Astrocyte (in vitro differentiated cells and primary cell): Measurements from ENCODE around the gene PLEKHG3. TPM values are rescaled to one million over a fixed set of nuclear protein-coding genes. Genes with fewer than 3 reads are reported as not detected.

Experiments
- DNase-seq: peaks from one replicate; pipeline ENCODE4 v3.0.0-alpha.2; 2010; ENCODE audit warnings: low read depth
- FAIRE-seq: peaks from 2 replicates; lab custom pipeline; 2011; peaks lifted over from hg19 to GRCh38; lab: Jason Lieb, UNC
- H2AFZ ChIP-seq: 2 replicates; pipeline ENCODE4 v1.6.0; 2012; ENCODE audit warnings: low read depth, low read length, inconsistent platforms
- H3K27ac ChIP-seq: 2 replicates; pipeline ENCODE4 v1.5.1; 2011; ENCODE audit warnings: low read depth, low read length, inconsistent platforms
- H3K27me3 ChIP-seq: 2 replicates; pipeline ENCODE4 v1.6.0; 2011; ENCODE audit warnings: low read length, inconsistent platforms; ENCODE audit not compliant: insufficient read depth
- H3K36me3 ChIP-seq: 2 replicates; pipeline ENCODE4 v1.5.1; 2011; ENCODE audit warnings: low read length, inconsistent platforms; ENCODE audit not compliant: insufficient read depth
- H3K4me1 ChIP-seq: 2 replicates; pipeline ENCODE4 v1.5.1; 2011; ENCODE audit warnings: low read length, inconsistent platforms; ENCODE audit not compliant: insufficient read depth
- H3K4me2 ChIP-seq: 2 replicates; pipeline ENCODE4 v1.6.0; 2012; ENCODE audit warnings: low read length, inconsistent platforms
- H3K4me3 ChIP-seq: 2 replicates; pipeline ENCODE4 v1.5.1; 2011; ENCODE audit warnings: low read depth, mild to moderate bottlenecking, low read length, inconsistent platforms; ENCODE audit not compliant: insufficient read depth
- H3K79me2 ChIP-seq: 2 replicates; pipeline ENCODE4 v1.6.0; 2012; ENCODE audit warnings: mild to moderate bottlenecking, low read length, inconsistent platforms; ENCODE audit not compliant: insufficient read depth
- H3K9ac ChIP-seq: 2 replicates; pipeline ENCODE4 v1.6.0; 2012; ENCODE audit warnings: mild to moderate bottlenecking, low read length, inconsistent platforms
- H3K9me3 ChIP-seq: 2 replicates; pipeline ENCODE4 v1.5.1; 2012; ENCODE audit warnings: low read depth, mild to moderate bottlenecking, low read length, inconsistent platforms; ENCODE audit not compliant: insufficient read depth
- H4K20me1 ChIP-seq: 2 replicates; pipeline ENCODE4 v1.6.0; 2012; ENCODE audit warnings: low read length, inconsistent platforms; ENCODE audit not compliant: insufficient read depth
- H3K27ac Mint-ChIP-seq: one replicate; pipeline ENCODE4 v1.8.0; 2021; ENCODE audit warnings: mild to moderate bottlenecking, mixed read lengths; ENCODE audit not compliant: unreplicated experiment
- H3K27me3 Mint-ChIP-seq: one replicate; pipeline ENCODE4 v1.8.0; 2021; ENCODE audit warnings: low read depth, mixed read lengths; ENCODE audit not compliant: unreplicated experiment
- H3K36me3 Mint-ChIP-seq: one replicate; pipeline ENCODE4 v1.8.0; 2021; ENCODE audit warnings: low read depth, mixed read lengths; ENCODE audit not compliant: unreplicated experiment
- H3K4me1 Mint-ChIP-seq: one replicate; pipeline ENCODE4 v1.8.0; 2021; ENCODE audit warnings: low read depth, mixed read lengths; ENCODE audit not compliant: unreplicated experiment
- H3K4me3 Mint-ChIP-seq: one replicate; pipeline ENCODE4 v1.8.0; 2021; ENCODE audit warnings: mild to moderate bottlenecking, moderate library complexity, mixed read lengths; ENCODE audit not compliant: unreplicated experiment
- H3K9me3 Mint-ChIP-seq: one replicate; pipeline ENCODE4 v1.8.0; 2021; ENCODE audit warnings: mild to moderate bottlenecking, mixed read lengths; ENCODE audit not compliant: unreplicated experiment
- EZH2 ChIP-seq: IDR thresholded peaks from 2 replicates; pipeline ENCODE4 v1.6.1; 2012; ENCODE audit warnings: mild to moderate bottlenecking, low read length, inconsistent platforms; ENCODE audit not compliant: insufficient read depth
- total RNA-seq: library from RNA; stranded (reverse); gene quantifications from 2 replicates; pipeline ENCODE4 v1.2.1, GENCODE V29; 2021
- TF ChIP-seq, protein P1 (sequence below): IDR thresholded peaks from 2 replicates; pipeline ENCODE4 v1.5.1; 2011; ENCODE audit warnings: low read depth, mild to moderate bottlenecking, inconsistent platforms, low read length, moderate library complexity; ENCODE audit not compliant: insufficient read depth

PLEKHG3 gene
- total RNA-seq, 1 donor from 2014 or later = 98.6 TPM

DNA sequence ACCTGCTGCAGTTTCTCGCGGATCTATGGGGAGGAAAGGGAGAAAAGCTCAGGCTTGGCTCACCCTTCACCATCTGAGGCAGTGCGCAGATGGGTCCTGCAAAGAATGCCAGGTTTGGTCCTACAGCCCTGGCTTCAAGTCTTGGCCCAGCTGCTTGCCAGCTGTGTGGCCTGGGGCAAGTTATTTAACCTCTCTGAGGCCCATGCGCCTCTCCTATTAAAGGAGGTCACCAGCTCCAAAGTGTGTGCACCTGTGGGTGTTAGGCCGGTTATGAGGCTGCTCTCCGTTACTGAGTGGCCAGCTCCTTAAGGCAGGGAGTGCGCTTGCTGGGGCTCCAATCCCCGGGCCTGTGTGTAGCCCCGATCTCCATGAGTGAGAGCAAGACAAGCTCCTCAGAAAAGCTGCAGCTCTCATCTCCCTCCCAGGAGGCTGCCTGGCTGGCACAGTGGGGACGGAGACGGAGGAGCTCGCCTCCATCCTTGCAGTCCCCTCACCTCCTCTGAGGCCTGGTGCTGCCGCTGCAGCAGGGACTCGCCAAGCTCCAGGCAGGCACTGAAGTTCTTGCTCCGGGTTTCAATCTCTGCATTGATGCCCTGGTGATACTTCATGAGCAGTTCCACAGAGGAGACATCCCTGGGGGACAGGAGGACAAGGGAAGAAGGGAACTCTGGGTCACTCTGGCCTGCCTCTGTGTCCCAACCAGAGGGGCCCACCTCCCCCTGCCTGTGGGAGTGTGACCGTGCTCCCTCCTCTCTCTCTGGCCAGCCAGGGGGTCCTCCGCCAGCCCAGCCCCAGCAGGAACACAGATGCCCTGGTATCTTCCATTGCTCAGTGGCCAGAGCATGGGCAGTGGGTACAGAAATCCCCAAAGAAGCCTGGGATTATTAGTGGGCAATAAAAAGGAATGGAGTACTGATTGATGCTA is 65.1 kb downstream of the PLEKHG3 start:
- no peak overlapping the region for H3K4me3 Mint-ChIP-seq
- H3K27ac Mint-ChIP-seq = no peak overlapping the region

DNA sequence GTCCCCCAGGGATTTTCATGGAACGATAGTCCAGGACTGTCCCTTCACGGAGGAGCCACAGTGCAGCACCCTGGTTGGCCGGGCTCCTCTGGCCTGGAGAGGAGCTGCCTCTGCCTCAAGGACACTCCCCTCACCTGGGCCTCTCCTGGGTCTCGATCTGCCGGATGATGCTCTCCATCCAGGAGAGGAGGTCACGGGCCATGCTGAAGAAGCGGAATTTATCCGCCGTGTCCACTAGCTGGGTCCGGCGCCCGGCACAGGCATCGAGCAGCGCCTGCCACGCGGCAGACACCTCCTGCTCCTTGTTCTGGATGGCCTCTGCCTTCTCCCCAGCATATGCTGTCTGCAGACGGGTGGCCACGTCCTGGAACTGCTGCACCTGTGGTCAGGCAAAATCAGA is 66.5 kb downstream of the PLEKHG3 start:
- H3K9me3 ChIP-seq = peaks cover 9% of the 10 kb centered on the region
- H3K9ac ChIP-seq = no peak overlapping the region
- FAIRE-seq (no peak), DNase-seq (no peak)
- no peaks in the 10 kb centered on the region for H3K27me3 ChIP-seq
- TF ChIP-seq EZH2 = no peak
- TF ChIP-seq, protein P1, sequence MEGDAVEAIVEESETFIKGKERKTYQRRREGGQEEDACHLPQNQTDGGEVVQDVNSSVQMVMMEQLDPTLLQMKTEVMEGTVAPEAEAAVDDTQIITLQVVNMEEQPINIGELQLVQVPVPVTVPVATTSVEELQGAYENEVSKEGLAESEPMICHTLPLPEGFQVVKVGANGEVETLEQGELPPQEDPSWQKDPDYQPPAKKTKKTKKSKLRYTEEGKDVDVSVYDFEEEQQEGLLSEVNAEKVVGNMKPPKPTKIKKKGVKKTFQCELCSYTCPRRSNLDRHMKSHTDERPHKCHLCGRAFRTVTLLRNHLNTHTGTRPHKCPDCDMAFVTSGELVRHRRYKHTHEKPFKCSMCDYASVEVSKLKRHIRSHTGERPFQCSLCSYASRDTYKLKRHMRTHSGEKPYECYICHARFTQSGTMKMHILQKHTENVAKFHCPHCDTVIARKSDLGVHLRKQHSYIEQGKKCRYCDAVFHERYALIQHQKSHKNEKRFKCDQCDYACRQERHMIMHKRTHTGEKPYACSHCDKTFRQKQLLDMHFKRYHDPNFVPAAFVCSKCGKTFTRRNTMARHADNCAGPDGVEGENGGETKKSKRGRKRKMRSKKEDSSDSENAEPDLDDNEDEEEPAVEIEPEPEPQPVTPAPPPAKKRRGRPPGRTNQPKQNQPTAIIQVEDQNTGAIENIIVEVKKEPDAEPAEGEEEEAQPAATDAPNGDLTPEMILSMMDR = no peak
- Mint-ChIP-seq H3K36me3 (peaks cover 4% of the 10 kb centered on the region), H3K27me3 (peaks cover 21% of the 10 kb centered on the region), H3K9me3 (peaks cover 1% of the 10 kb centered on the region), H3K4me3 (no peak overlapping the region), H3K27ac (no peak overlapping the region), H3K4me1 (peaks cover 2% of the 10 kb centered on the region)
- no peak overlapping the region for H3K4me3 ChIP-seq
- H3K79me2 ChIP-seq = no peaks in the 10 kb centered on the region
- H3K4me2 ChIP-seq = no peak overlapping the region
- no peak overlapping the region for H2AFZ ChIP-seq
- H3K27ac ChIP-seq = no peak overlapping the region
- H4K20me1 ChIP-seq = no peaks in the 10 kb centered on the region
- H3K4me1 ChIP-seq = no peaks in the 10 kb centered on the region
- no peaks in the 10 kb centered on the region for H3K36me3 ChIP-seq

More for the DNA sequence above, 65.1 kb downstream of the PLEKHG3 start:
- H3K79me2 ChIP-seq = no peaks in the 10 kb centered on the region
- peaks cover 4% of the 10 kb centered on the region for H3K36me3 Mint-ChIP-seq
- no peaks in the 10 kb centered on the region for H3K36me3 ChIP-seq
- no peak for TF ChIP-seq EZH2
- TF ChIP-seq, protein P1 = no peak
- no peaks in the 10 kb centered on the region for H4K20me1 ChIP-seq
- DNase-seq (no peak), FAIRE-seq (no peak)
- peaks cover 4% of the 10 kb centered on the region for H3K4me1 ChIP-seq
- H3K9me3 Mint-ChIP-seq = no peaks in the 10 kb centered on the region
- peaks cover 9% of the 10 kb centered on the region for H3K9me3 ChIP-seq
- no peak overlapping the region for H2AFZ ChIP-seq
- no peak overlapping the region for H3K4me2 ChIP-seq
- no peak overlapping the region for H3K27ac ChIP-seq
- no peak overlapping the region for H3K9ac ChIP-seq
- H3K4me3 ChIP-seq = no peak overlapping the region
- no peaks in the 10 kb centered on the region for H3K27me3 ChIP-seq
- H3K4me1 Mint-ChIP-seq = peaks cover 5% of the 10 kb centered on the region
- peaks cover 21% of the 10 kb centered on the region for H3K27me3 Mint-ChIP-seq

DNA sequence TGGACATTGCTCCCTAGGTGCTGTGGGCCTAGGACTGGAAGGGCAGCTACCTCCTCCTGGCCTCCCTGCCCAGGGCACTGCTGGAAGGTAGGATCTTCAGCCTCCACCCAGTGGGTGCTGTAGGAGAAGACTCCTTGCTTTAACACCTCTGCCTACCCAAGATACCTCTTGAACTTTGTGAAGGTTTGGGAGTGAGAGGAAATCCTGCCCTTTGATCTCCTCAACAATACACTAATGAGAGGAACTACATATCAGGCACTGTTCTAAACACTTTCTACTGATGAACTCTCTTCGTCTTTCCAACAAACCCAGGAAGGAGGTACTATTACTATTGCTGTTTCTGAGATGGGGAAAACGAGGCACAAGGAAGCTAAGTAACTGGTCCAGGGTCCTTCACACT is 66.9 kb downstream of the PLEKHG3 start:
- Mint-ChIP-seq H3K4me1 (no peaks in the 10 kb centered on the region), H3K27me3 (peaks cover 23% of the 10 kb centered on the region), H3K4me3 (no peak overlapping the region), H3K9me3 (peaks cover 1% of the 10 kb centered on the region), H3K36me3 (peaks cover 8% of the 10 kb centered on the region), H3K27ac (no peak overlapping the region)
- Histone ChIP-seq H3K27ac (no peak overlapping the region), H3K9me3 (peaks cover 9% of the 10 kb centered on the region), H4K20me1 (no peaks in the 10 kb centered on the region), H3K4me1 (no peaks in the 10 kb centered on the region), H3K4me3 (no peak overlapping the region), H3K79me2 (no peaks in the 10 kb centered on the region), H3K36me3 (no peaks in the 10 kb centered on the region), H3K27me3 (no peaks in the 10 kb centered on the region), H3K9ac (no peak overlapping the region), H3K4me2 (no peak overlapping the region), H2AFZ (no peak overlapping the region)
- no peak for FAIRE-seq
- TF ChIP-seq, protein P1 = no peak
- TF ChIP-seq EZH2 = no peak
- DNase-seq = no peak
